HG03097 (cell line): ENCODE data around the gene ABI3BP.

Experiments used
- ATAC-seq: cut with Tn5 transposase; IDR thresholded peaks from one replicate; pipeline ENCODE4 v1.9.1; 2021; ENCODE audit not compliant: unreplicated experiment, low FRiP score

The ABI3BP gene

GRCh38 chr3:100992231-100993012 lies 799 bp downstream of the ABI3BP start:
- no peak for ATAC-seq

GRCh38 chr3:100988080-100988479 lies 5.1 kb downstream of the ABI3BP start:
- no peak for ATAC-seq

DNA sequence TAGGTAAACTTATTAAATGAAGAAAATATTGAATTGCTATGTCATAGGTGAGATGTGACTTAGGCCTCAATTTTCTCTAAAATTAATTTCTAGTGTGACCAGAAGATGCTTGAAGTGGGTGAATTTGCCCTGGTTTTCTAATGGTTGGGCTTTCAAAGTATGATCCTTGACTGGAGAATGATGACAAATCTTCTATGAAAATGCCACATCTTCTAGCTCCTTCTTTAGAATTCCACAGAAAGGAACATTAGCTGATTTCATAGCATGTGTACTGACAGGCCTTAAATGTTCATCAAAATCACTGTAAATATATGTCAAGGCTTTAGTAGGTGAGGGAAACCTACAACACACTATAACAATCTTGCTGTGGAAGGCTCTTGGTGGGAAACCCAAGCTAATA lies 8.9 kb downstream of the ABI3BP start:
- no peak for ATAC-seq

DNA sequence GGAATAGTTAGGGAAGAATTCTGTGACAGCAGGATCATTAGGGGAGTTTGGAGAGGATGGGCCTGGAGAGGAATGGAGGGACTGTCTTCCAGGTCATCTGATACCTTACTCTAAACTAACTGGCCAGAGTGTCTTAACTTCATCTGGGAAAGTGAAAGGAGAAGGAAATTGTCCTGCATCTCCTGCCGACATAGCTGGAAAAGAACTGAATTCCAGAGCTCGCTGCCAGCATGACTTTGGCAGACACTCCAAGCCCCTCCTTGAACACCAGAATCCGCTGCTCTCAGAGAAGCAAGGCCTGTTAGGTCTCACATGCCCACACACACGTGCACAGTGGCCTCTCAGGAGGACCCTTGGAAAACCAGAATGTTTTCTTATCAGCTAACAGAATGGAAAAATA lies 10.5 kb downstream of the ABI3BP start:
- no peak for ATAC-seq

- ATAC-seq: no peak
Observed at GRCh38 chr3:100981164-100981911, 11.9 kb downstream of the ABI3BP start.

- ATAC-seq: no peak
Observed at GRCh38 chr3:100978011-100978659, 15.1 kb downstream of the ABI3BP start.

- no peak for ATAC-seq
Observed at GRCh38 chr3:100976611-100977010, 16.6 kb downstream of the ABI3BP start.

- ATAC-seq: no peak
Observed at GRCh38 chr3:100975714-100976113, 17.5 kb downstream of the ABI3BP start.

DNA sequence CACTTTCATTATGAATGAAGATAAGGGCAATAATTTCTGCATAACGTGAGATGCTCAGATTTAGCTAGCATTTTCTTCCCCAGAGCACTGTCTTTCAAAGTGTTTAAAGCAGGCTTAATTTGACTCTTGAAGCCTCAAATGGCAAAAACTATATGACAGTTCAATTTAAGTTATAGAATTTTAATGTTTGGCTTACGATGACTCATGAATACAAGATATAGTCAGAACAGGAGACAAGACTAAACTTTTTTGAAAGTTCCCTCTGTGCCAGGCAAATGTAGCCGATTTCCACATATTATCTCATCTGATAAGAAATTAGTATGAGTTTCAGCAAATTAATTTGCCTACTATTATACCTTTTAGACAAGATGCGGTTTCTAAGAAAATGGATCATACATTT lies 19.6 kb downstream of the ABI3BP start:
- no peak for ATAC-seq

GRCh38 chr3:100972867-100973266 lies 20.4 kb downstream of the ABI3BP start:
- ATAC-seq: no peak

GRCh38 chr3:100972301-100972844 lies 20.8 kb downstream of the ABI3BP start:
- ATAC-seq: no peak

DNA sequence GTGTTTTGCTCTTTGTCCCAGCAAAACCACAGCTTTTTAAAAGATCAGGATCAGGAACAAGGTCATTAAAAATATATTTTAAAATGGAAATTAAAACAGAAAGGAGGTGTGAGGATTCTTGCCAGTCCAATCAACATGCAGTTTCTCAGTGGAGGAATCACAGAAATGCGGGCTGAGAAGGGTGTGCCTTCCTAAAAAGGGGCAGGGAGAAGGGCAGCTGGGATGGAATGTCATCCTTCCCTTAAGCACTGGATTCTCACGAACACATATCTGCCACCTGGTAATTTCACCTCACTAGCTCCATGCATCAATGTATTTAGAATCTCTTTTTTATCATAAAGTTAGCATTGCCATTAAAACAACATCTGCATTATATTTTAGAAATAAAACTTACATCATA lies 21.4 kb downstream of the ABI3BP start:
- no peak for ATAC-seq

DNA sequence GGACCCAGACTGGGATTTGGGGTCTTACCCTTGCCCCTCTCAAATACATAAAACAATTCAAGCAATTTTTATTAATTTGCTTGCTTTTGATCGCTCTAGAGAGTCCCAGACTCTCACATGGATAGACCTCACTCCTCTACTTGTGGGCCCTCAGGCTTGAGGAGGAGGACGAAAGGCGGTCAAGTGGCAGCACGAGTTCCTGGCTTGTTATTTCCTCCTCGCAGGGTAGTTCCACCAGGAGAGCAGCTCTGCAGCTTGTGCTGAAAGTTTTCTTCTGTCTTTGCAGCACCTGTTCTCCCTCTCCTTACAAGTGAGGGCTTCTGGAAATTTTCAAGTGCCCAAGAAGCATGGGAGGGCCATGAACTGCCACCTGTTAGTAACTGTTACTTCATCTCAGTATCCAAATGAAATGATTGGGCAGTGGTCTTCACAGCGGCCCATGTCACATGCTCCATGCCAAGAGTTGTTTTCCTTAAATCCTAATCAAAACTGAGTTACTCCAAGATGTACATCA lies 22.7 kb downstream of the ABI3BP start:
- ATAC-seq: no peak

GRCh38 chr3:100968932-100969906 lies 24.0 kb downstream of the ABI3BP start:
- no peak for ATAC-seq

- no peak for ATAC-seq
Observed at GRCh38 chr3:100966807-100967206, 26.4 kb downstream of the ABI3BP start.

DNA sequence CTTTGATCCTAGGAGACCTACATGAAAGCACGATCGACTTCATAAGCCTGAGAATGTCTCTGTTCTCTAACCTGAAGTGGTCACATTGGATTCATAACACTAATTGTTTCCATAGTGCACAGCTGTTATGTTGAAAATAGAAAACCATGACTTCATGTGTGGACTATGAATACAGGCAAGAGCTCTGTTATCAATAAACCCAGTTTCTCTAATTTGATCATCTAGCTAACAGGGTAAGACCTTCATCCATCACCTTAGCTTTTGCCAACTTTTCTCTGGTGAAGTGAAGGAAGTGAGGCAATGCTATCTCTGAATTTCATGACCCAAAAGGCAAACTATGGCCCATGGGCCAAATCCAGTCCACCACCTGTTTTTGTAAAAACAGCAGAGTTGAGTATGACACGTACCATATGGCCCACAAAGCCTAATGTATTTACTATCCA lies 27.2 kb downstream of the ABI3BP start:
- ATAC-seq: no peak

DNA sequence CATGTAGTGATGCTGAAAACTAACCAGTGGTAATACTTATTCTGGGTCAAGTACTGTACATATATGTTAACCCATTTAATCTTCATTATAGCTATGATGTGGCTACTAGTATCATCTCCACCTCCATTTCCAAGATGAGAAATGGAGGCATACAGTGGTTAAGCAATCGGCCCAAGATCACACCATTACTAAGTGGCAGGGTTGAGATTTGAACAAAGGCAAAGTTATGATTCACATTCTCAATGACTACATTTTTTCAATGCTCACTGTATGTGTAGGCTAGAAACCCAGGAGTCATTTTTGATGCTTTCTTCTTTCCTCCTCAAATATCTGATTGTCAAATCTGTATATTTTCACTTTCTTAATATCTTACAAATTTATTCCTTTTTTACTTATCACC lies 30.2 kb downstream of the ABI3BP start:
- ATAC-seq: no peak

GRCh38 chr3:100957261-100957986 lies 35.8 kb downstream of the ABI3BP start:
- no peak for ATAC-seq

DNA sequence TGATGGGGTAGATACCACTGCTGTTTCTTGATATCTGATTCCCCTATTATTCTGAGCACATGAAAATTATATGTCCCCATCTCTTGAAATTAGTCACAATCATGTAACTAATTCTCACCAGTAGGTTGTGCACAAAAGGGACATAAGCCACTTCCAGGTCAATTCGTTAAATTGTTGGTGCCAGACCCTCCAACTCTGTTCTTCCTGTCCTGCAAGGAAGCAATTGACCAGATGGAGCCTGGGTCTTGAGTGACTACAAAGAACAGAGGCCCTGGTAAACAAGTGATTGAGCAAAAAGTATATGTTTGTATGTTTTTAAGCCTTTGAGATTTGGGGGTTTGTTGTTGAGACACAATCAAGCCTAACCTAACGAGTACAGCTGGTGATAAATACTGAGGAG lies 36.9 kb downstream of the ABI3BP start:
- no peak for ATAC-seq
